ENCODE measurements around the gene WDR73.

The WDR73 gene

GRCh38 chr15:84684092-84684491 lies 30.0 kb upstream of the WDR73 start:
- H3K36me3 ChIP-seq (ENCODE audit: control insufficient read depth in 1 of 2, insufficient read depth in 2 of 2, low read length in 2 of 2), result peaks cover 7 to 29% of the 10 kb centered on the region in 2 donors
- H3K4me3 ChIP-seq (ENCODE audit: low read depth in 1 of 2, low read length in 2 of 2), result no peak overlapping the region
- H3K4me1 ChIP-seq (ENCODE audit: control insufficient read depth in 1 of 2, insufficient read depth in 2 of 2, low read length in 2 of 2), result no peaks in the 10 kb centered on the region
- no peaks in the 10 kb centered on the region for H3K9me3 ChIP-seq (ENCODE audit: control insufficient read depth in 1 of 2, low read length in 2 of 2)
- no peak overlapping the region for H3K27ac ChIP-seq (ENCODE audit: low read depth, low read length)
- no peaks in the 10 kb centered on the region for H3K27me3 ChIP-seq (ENCODE audit: control insufficient read depth in 1 of 2, insufficient read depth in 2 of 2, low read length in 2 of 2)
- no peak overlapping the region for H3K9ac ChIP-seq (ENCODE audit: low read depth in 1 of 2, low read length in 2 of 2)

- Histone ChIP-seq H3K9me3 (ENCODE audit: control insufficient read depth in 1 of 2, low read length in 2 of 2) (no peaks in the 10 kb centered on the region), H3K27ac (ENCODE audit: low read depth, low read length) (no peak overlapping the region), H3K4me1 (ENCODE audit: control insufficient read depth in 1 of 2, insufficient read depth in 2 of 2, low read length in 2 of 2) (no peaks in the 10 kb centered on the region), H3K36me3 (ENCODE audit: control insufficient read depth in 1 of 2, insufficient read depth in 2 of 2, low read length in 2 of 2) (peaks cover 8 to 24% of the 10 kb centered on the region in 2 donors), H3K4me3 (ENCODE audit: low read depth in 1 of 2, low read length in 2 of 2) (no peak overlapping the region), H3K27me3 (ENCODE audit: control insufficient read depth in 1 of 2, insufficient read depth in 2 of 2, low read length in 2 of 2) (no peaks in the 10 kb centered on the region), H3K9ac (ENCODE audit: low read depth in 1 of 2, low read length in 2 of 2) (no peak overlapping the region)
These were observed 27.7 kb upstream of the WDR73 start for GRCh38 chr15:84681831-84682230.

- H3K9ac ChIP-seq (ENCODE audit: low read depth in 1 of 2, low read length in 2 of 2), result no peak overlapping the region
- no peaks in the 10 kb centered on the region for H3K9me3 ChIP-seq (ENCODE audit: control insufficient read depth in 1 of 2, low read length in 2 of 2)
- no peak overlapping the region for H3K4me3 ChIP-seq (ENCODE audit: low read depth in 1 of 2, low read length in 2 of 2)
- H3K36me3 ChIP-seq (ENCODE audit: control insufficient read depth in 1 of 2, insufficient read depth in 2 of 2, low read length in 2 of 2), result peaks cover 12 to 41% of the 10 kb centered on the region in 2 donors
- H3K27ac ChIP-seq (ENCODE audit: low read depth, low read length), result no peak overlapping the region
- H3K27me3 ChIP-seq (ENCODE audit: control insufficient read depth in 1 of 2, insufficient read depth in 2 of 2, low read length in 2 of 2), result no peaks in the 10 kb centered on the region
- H3K4me1 ChIP-seq (ENCODE audit: control insufficient read depth in 1 of 2, insufficient read depth in 2 of 2, low read length in 2 of 2), result no peaks in the 10 kb centered on the region
These were observed 17.1 kb upstream of the WDR73 start for GRCh38 chr15:84671211-84671610.

DNA sequence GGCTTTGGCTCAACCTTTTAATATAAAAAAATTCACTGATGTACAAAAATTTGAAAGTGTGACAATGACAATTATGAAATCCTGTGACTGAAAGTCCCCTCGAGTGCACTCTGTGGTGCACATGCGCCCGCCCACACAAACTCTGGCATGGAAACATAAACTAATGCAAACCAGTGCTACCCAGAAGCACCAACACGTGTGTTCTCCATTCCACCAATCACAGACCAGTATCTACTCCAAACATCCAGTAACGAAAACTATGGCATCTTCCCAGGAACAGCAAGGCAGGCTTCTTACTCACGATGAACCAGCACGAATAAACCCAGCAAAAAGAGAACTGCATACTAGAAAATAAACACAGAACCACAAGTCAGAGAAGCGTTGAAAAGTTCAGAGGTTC lies 15.6 kb upstream of the WDR73 start:
- Histone ChIP-seq H3K27me3 (ENCODE audit: control insufficient read depth in 1 of 2, insufficient read depth in 2 of 2, low read length in 2 of 2) (no peaks in the 10 kb centered on the region), H3K4me1 (ENCODE audit: control insufficient read depth in 1 of 2, insufficient read depth in 2 of 2, low read length in 2 of 2) (no peaks in the 10 kb centered on the region), H3K9me3 (ENCODE audit: control insufficient read depth in 1 of 2, low read length in 2 of 2) (no peaks in the 10 kb centered on the region), H3K9ac (ENCODE audit: low read depth in 1 of 2, low read length in 2 of 2) (no peak overlapping the region), H3K36me3 (ENCODE audit: control insufficient read depth in 1 of 2, insufficient read depth in 2 of 2, low read length in 2 of 2) (peaks cover 20 to 50% of the 10 kb centered on the region in 2 donors), H3K4me3 (ENCODE audit: low read depth in 1 of 2, low read length in 2 of 2) (no peak overlapping the region), H3K27ac (ENCODE audit: low read depth, low read length) (no peak overlapping the region)

DNA sequence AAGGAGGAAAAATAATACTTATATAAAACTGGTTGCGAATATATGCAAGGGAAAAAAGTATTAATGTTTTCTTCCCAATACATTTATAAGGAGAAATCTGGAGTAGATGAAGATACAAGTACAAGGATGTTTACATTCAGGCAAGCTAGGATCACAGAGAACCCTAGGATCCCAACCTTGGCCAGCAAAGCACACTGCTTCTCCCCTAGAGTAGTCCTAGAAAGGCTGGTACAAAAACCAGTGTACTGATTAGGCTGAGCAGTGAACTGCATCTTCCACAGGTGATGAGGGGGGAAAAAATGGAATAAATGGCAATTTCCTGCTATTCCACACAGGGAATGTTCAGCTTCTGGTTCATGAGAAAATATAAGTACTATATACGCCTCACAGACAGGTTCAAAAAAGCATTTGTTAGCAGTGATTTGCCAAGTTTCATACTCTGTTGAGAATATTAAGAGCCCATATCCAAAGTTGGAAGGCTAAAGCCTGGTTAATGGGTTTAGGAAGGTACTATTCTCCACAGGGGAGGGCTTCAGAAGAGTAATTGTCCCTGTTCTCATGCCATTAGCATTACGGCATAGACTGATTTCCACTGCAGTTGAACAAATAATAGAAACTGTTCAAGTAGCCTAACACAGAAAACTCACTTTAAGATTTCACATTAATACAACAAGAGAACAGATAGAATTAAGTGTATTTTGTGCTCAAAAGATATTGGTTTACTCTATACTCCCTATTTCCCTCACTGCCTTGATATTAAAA lies 14.3 kb upstream of the WDR73 start:
- no peak overlapping the region for H3K9ac ChIP-seq (ENCODE audit: low read depth in 1 of 2, low read length in 2 of 2)
- no peaks in the 10 kb centered on the region for H3K27me3 ChIP-seq (ENCODE audit: control insufficient read depth in 1 of 2, insufficient read depth in 2 of 2, low read length in 2 of 2)
- H3K27ac ChIP-seq (ENCODE audit: low read depth, low read length), result no peak overlapping the region
- H3K9me3 ChIP-seq (ENCODE audit: control insufficient read depth in 1 of 2, low read length in 2 of 2), result no peaks in the 10 kb centered on the region
- H3K36me3 ChIP-seq (ENCODE audit: control insufficient read depth in 1 of 2, insufficient read depth in 2 of 2, low read length in 2 of 2), result peaks cover 20 to 46% of the 10 kb centered on the region in 2 donors
- no peaks in the 10 kb centered on the region for H3K4me1 ChIP-seq (ENCODE audit: control insufficient read depth in 1 of 2, insufficient read depth in 2 of 2, low read length in 2 of 2)
- no peak overlapping the region for H3K4me3 ChIP-seq (ENCODE audit: low read depth in 1 of 2, low read length in 2 of 2)

DNA sequence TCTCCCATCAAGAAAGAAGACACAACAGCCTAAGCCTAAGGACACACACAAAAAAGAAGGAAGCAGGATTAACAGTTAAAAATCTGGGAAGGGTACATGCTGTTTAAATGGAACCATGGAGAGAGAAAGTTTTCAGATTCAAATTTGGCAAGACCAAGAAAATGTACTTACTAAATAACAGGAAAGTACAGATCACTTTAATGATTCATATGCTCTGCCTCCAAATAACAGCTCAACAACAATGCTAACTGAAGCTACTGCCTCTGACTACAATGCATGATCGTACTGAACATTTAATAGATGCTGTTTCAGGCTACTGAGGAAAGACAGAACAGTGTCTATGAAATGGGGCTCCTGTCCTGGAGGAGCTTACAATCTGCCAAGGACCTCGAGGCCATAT lies 12.3 kb upstream of the WDR73 start:
- Histone ChIP-seq H3K4me1 (ENCODE audit: control insufficient read depth in 1 of 2, insufficient read depth in 2 of 2, low read length in 2 of 2) (no peaks in the 10 kb centered on the region), H3K27ac (ENCODE audit: low read depth, low read length) (no peak overlapping the region), H3K9ac (ENCODE audit: low read depth in 1 of 2, low read length in 2 of 2) (no peak overlapping the region), H3K27me3 (ENCODE audit: control insufficient read depth in 1 of 2, insufficient read depth in 2 of 2, low read length in 2 of 2) (no peaks in the 10 kb centered on the region), H3K36me3 (ENCODE audit: control insufficient read depth in 1 of 2, insufficient read depth in 2 of 2, low read length in 2 of 2) (peaks cover 20 to 42% of the 10 kb centered on the region in 2 donors), H3K9me3 (ENCODE audit: control insufficient read depth in 1 of 2, low read length in 2 of 2) (no peaks in the 10 kb centered on the region), H3K4me3 (ENCODE audit: low read depth in 1 of 2, low read length in 2 of 2) (no peak overlapping the region)

GRCh38 chr15:84661001-84661400 lies 6.9 kb upstream of the WDR73 start:
- Histone ChIP-seq H3K27me3 (ENCODE audit: control insufficient read depth in 1 of 2, insufficient read depth in 2 of 2, low read length in 2 of 2) (no peaks in the 10 kb centered on the region), H3K4me3 (ENCODE audit: low read depth in 1 of 2, low read length in 2 of 2) (no peak overlapping the region), H3K36me3 (ENCODE audit: control insufficient read depth in 1 of 2, insufficient read depth in 2 of 2, low read length in 2 of 2) (peaks cover 6 to 9% of the 10 kb centered on the region in 2 donors), H3K27ac (ENCODE audit: low read depth, low read length) (no peak overlapping the region), H3K9ac (ENCODE audit: low read depth in 1 of 2, low read length in 2 of 2) (no peak overlapping the region), H3K4me1 (ENCODE audit: control insufficient read depth in 1 of 2, insufficient read depth in 2 of 2, low read length in 2 of 2) (peaks cover 5 to 14% of the 10 kb centered on the region in 2 donors), H3K9me3 (ENCODE audit: control insufficient read depth in 1 of 2, low read length in 2 of 2) (no peaks in the 10 kb centered on the region)

DNA sequence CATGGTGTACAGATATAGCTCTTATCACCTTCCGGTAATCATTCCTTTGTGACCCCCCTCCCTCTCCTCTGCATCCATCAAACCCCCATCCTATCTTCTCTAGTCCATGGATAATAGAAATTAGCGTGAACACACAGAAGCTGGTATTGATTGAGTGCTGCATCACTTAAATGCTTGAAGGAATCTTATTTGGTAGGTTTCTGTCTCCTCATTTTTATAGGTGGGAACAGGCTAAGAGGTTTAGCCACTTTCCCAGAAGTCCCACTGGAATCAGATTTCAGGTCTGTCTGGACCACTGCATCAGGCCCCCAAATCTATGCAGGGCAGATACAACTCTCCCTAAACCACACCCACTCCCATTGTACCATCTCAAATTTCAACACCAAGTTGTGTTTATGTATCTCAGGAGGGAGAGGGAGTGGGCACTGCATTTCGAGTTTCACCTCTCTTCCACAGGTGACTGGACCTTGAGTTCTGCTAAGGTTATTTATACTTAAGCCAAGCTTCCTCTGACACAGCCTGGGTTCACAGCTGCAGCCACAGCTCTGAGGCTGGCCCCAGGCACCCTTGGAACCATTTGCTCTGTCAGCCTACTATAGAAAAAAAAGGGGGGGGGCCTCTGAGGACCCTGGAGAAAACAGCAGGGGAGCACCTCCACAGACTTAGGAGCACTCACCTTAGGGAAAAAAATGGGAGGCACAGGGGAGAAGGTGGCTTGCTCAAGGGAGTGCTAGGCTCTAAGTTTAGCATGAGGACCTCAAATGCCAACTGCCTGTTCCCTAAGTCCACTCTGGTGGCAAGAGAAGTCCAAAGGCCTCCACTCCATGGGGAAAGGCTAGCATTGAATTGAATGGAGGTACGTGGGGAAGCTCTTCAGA lies 6.1 kb upstream of the WDR73 start:
- no peak overlapping the region for H3K9ac ChIP-seq (ENCODE audit: low read depth in 1 of 2, low read length in 2 of 2)
- H3K4me1 ChIP-seq (ENCODE audit: control insufficient read depth in 1 of 2, insufficient read depth in 2 of 2, low read length in 2 of 2), result peaks cover 8 to 16% of the 10 kb centered on the region in 2 donors
- H3K27ac ChIP-seq (ENCODE audit: low read depth, low read length), result no peak overlapping the region
- H3K9me3 ChIP-seq (ENCODE audit: control insufficient read depth in 1 of 2, low read length in 2 of 2), result no peaks in the 10 kb centered on the region
- H3K27me3 ChIP-seq (ENCODE audit: control insufficient read depth in 1 of 2, insufficient read depth in 2 of 2, low read length in 2 of 2), result no peaks in the 10 kb centered on the region
- no peak overlapping the region for H3K4me3 ChIP-seq (ENCODE audit: low read depth in 1 of 2, low read length in 2 of 2)
- H3K36me3 ChIP-seq (ENCODE audit: control insufficient read depth in 1 of 2, insufficient read depth in 2 of 2, low read length in 2 of 2), result peaks cover 0 to 3% of the 10 kb centered on the region in 2 donors

GRCh38 chr15:84658788-84659411 lies 4.8 kb upstream of the WDR73 start:
- Histone ChIP-seq H3K9ac (ENCODE audit: low read depth in 1 of 2, low read length in 2 of 2) (peak overlapping the region; percentile 47 to 61), H3K4me3 (ENCODE audit: low read depth in 1 of 2, low read length in 2 of 2) (peak overlapping the region; percentile 59 to 71), H3K36me3 (ENCODE audit: control insufficient read depth in 1 of 2, insufficient read depth in 2 of 2, low read length in 2 of 2) (no peaks in the 10 kb centered on the region), H3K4me1 (ENCODE audit: control insufficient read depth in 1 of 2, insufficient read depth in 2 of 2, low read length in 2 of 2) (peaks cover 13 to 21% of the 10 kb centered on the region in 2 donors), H3K27me3 (ENCODE audit: control insufficient read depth in 1 of 2, insufficient read depth in 2 of 2, low read length in 2 of 2) (no peaks in the 10 kb centered on the region), H3K27ac (ENCODE audit: low read depth, low read length) (no peak overlapping the region), H3K9me3 (ENCODE audit: control insufficient read depth in 1 of 2, low read length in 2 of 2) (no peaks in the 10 kb centered on the region)
